GM19463 (cell line): ENCODE results near the gene FBXW11.
"Not testable (repeated sequence)": the region's sequence is repeated elsewhere in the genome, so short reads cannot be mapped to it uniquely, and the experiment has no call there.

Source experiments
- ATAC-seq: cut with Tn5 transposase; IDR thresholded peaks from one replicate; pipeline ENCODE4 v1.9.1; 2021; ENCODE audit warnings: mild to moderate bottlenecking, moderate library complexity; ENCODE audit not compliant: unreplicated experiment

FBXW11 gene

GRCh38 chr5:171915700-171916099 lies 90.7 kb downstream of the FBXW11 start:
- not testable (repeated sequence) for ATAC-seq

- no peak for ATAC-seq
Observed at GRCh38 chr5:171914726-171915338, 91.6 kb downstream of the FBXW11 start.

GRCh38 chr5:171913987-171914273 lies 92.5 kb downstream of the FBXW11 start:
- ATAC-seq: no peak

DNA sequence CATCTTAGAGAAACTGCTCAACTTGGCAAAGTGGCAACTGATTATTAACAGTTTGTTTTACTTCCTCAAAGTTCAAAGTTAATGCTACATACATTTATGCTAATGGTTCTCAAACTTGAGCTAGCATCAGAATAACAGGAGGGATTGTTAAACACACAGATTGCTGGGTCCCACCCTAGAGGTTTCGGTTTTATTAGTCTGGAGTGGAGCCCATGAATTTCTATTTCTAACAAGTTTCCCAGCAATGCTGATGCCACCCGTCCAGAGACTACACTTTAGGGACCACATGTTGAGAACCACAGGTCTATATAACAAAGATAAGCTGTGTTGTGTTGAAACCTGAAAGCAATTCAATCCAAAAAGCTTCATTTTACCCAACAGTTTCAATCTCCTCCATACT lies 95.3 kb downstream of the FBXW11 start:
- ATAC-seq: peak; percentile 36

DNA sequence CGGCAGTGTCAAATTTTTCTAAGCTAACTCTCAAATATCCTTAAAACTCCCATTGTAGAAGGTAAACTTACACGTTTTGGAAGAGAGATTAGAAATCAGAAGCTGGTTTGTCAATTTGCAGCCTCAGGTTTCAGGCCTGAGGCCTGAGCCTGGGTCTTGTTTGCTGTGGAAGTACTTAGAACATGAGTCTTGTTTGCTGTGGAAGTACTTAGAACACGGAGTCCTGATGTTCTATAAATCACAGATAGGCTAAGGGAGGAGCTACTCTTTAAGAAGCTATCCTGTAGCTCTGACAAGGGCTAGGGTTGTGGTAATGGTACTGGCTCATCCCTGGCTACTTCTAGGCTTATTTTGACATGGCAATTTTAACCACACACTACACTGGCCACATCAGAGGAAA lies 97.8 kb downstream of the FBXW11 start:
- no peak for ATAC-seq

GRCh38 chr5:171907725-171908343 lies 98.6 kb downstream of the FBXW11 start:
- peak; percentile 56 for ATAC-seq

- no peak for ATAC-seq
Observed at GRCh38 chr5:171906703-171907590, 99.5 kb downstream of the FBXW11 start.

DNA sequence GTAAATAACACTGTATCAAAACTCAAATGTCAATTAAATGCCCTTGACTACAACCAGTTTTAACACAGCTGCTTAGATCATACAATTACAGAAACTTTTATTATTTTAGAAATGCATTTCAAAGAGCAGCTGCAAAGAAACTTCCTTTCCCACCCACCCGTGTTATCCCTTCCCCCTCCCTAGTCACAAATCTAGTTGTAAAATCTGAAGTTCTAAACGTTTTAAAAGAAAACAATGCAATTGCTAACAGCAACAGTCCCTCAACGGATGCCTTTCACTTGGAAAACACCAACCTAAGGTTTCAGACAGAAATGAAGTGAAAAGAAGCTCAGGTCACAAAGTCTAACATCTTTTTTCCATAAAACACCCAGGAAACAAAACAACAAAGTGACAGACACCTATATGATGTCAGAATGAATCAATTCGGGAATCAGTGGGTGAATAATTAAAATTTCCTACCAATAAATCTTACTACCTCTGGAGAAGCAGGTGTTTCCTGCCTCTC lies 100.3 kb downstream of the FBXW11 start:
- no peak for ATAC-seq

GRCh38 chr5:171904886-171905285 lies 101.6 kb downstream of the FBXW11 start:
- no peak for ATAC-seq

DNA sequence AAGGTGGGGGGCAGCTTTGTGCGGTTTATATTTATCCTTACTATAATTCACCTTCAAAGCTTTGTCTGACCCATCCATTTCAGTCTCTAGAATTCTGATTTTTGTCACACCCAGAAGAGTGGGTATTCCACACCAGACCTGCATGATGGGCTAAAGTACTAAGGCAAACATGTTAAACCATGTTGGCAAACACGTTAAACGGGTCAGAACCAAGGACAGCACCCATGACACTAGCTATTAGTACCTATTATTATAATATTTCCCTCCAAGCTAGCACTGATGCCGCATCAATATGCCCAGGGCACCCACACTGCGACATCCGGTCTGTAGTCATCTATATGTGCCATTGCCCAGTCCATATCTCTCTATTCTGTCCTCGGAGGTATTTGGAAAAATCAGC lies 104.7 kb downstream of the FBXW11 start:
- ATAC-seq: no peak

DNA sequence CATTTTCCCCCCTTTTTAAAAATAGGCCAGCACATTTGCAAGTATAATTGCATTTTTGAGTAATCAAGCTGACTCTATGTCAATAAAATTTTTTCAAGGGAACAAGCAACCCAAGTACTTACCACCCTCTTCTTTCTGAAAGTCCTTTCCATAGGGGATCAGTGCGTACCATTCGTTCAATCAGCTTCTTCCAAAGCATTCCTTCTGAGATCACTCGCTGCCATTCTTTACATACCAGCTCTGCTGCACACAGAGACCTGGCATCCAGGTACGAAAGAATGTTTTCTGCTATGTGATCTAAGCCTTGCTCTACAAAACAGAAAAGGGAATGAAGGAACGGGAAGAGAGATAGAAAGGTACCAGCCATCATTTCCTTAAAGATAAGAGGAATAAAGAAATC lies 106.6 kb downstream of the FBXW11 start:
- no peak for ATAC-seq

GRCh38 chr5:171898879-171899278 lies 107.6 kb downstream of the FBXW11 start:
- ATAC-seq: no peak

DNA sequence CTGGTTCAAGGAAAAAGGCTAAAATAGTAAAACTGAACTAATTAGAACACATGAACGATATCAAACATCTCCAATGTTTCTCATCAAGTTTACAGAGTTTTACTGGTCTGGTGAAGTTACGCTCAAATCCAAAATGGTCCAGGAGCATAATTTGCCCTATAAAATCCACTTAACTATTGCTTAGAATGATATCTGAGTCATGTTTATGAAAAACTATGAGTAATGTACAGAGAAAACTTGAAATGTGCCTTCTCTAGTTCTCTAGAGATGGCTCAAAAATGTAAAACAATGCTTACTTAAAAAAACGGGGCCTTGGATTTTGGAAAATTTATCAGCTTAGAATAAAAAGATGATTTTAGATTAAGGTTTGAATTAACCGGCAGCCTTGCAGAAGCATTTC lies 108.1 kb downstream of the FBXW11 start:
- no peak for ATAC-seq

DNA sequence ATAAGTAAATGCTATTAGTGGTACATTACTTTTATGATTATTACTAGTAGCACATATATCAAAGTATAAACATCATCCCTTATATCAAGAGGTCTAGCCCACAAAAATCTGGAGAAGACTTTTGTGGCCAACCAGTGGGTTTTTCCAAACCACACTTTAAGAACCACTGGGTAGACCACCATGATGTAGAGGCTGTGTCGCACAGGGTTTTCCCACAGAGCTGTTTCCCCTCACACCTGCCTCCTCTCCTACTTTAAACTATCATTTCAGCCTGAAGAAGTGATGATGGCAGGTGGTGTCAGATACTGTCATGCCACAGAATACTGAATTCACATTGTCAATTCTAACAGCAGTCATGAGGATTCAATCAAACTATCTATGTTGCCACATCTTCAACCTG lies 109.2 kb downstream of the FBXW11 start:
- no peak for ATAC-seq

- ATAC-seq: no peak
Observed at GRCh38 chr5:171895081-171895480, 111.4 kb downstream of the FBXW11 start.

- ATAC-seq: no peak
Observed at GRCh38 chr5:171893290-171893886, 113.0 kb downstream of the FBXW11 start.

- no peak for ATAC-seq
Observed at GRCh38 chr5:171891595-171891994, 114.8 kb downstream of the FBXW11 start.

DNA sequence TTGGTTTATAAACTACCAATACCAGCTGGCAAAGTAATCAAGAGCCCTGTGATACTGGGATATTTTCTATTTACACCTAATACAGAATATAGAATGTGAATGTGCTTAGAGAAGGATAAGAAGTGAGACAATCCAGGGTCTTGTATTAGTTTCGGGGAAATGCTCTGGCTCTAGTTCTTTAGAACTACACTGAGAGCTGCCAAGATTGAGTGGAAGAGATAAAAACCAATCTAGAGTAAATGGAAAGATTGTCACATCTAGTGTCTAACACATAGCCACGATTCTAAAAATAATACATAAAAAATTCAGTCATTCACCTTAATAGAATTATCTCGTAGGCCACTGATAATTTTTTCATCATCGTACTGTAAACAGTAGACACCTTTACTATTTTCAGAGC lies 115.3 kb downstream of the FBXW11 start:
- no peak for ATAC-seq

GRCh38 chr5:171888051-171888481 lies 118.4 kb downstream of the FBXW11 start:
- no peak for ATAC-seq

GRCh38 chr5:171886037-171886436 lies 120.4 kb downstream of the FBXW11 start:
- not testable (repeated sequence) for ATAC-seq

GRCh38 chr5:171882118-171882517 lies 124.3 kb downstream of the FBXW11 start:
- ATAC-seq: no peak
